ENCODE results near the gene ZP1.

GRCh38 chr11:60851327-60852104, 15.8 kb upstream of the ZP1 start:
- no peak for TF ChIP-seq REST (IDR thresholded peaks at IDR 0.05; ENCODE audit: unreplicated experiment)
- no peak for TF ChIP-seq CTCF (conservative IDR thresholded peaks at IDR 0.05; ENCODE audit: low read depth in 2 of 2)
- no peak for TF ChIP-seq EZH2 (IDR thresholded peaks at IDR 0.05; ENCODE audit: low read depth, unreplicated experiment)
- TF ChIP-seq POLR2AphosphoS5 (IDR thresholded peaks at IDR 0.05; ENCODE audit: low read depth): no peak
- TF ChIP-seq EZH2phosphoT487 (IDR thresholded peaks at IDR 0.05; ENCODE audit: unreplicated experiment): no peak
- TF ChIP-seq CREB1 (CRISPR knock-in tag; IDR thresholded peaks at IDR 0.05; ENCODE audit: low read depth): no peak
- no peak for TF ChIP-seq JUNB (IDR thresholded peaks at IDR 0.05; ENCODE audit: unreplicated experiment)
- no peak for TF ChIP-seq STAT1 (IDR thresholded peaks at IDR 0.05; ENCODE audit: unreplicated experiment)

Measured in GM23338 (cell line).